Keratinocyte (primary cell): Measurements from ENCODE around the gene CTDSPL. TPM values are rescaled to one million over a fixed set of nuclear protein-coding genes. Genes with fewer than 3 reads are reported as not detected.
"Not testable (repeated sequence)": the region's sequence is repeated elsewhere in the genome, so short reads cannot be mapped to it uniquely, and the experiment has no call there.

Experiments used
- DNase-seq: peaks from one replicate; pipeline ENCODE4 v3.0.0-alpha.2; 2011; ENCODE audit warnings: low read depth, missing footprints, low spot score
- FAIRE-seq: peaks from 2 replicates; lab custom pipeline; 2011; peaks lifted over from hg19 to GRCh38; lab: Jason Lieb, UNC
- H2AFZ ChIP-seq: 2 replicates; pipeline ENCODE4 v1.6.0; 2012; ENCODE audit warnings: low read length, control low read depth, inconsistent platforms; ENCODE audit not compliant: control insufficient read depth
- H3K27ac ChIP-seq: 2 replicates; pipeline ENCODE4 v1.5.1; 2011; ENCODE audit warnings: low read length; ENCODE audit not compliant: control insufficient read depth, insufficient read depth
- H3K27me3 ChIP-seq: 3 replicates; pipeline ENCODE4 v1.6.0; 2011; ENCODE audit warnings: low read length; ENCODE audit not compliant: control insufficient read depth, insufficient read depth; ENCODE audit errors: extremely low read depth
- H3K36me3 ChIP-seq, 2 experiments: 2 replicates in 1 of 2; 3 replicates in 1 of 2; pipeline ENCODE4 v1.5.1; 2011; ENCODE audit warnings: low read length in 2 of 2, mild to moderate bottlenecking in 1 of 2; ENCODE audit not compliant: control insufficient read depth in 2 of 2, insufficient read depth in 2 of 2; ENCODE audit errors: extremely low read depth in 1 of 2
- H3K4me1 ChIP-seq: 3 replicates; pipeline ENCODE4 v1.5.1; 2011; ENCODE audit warnings: low read length; ENCODE audit not compliant: control insufficient read depth, insufficient read depth; ENCODE audit errors: extremely low read depth
- H3K4me2 ChIP-seq: 3 replicates; pipeline ENCODE4 v1.6.0; 2011; ENCODE audit warnings: low read depth, low read length; ENCODE audit not compliant: control insufficient read depth, insufficient read depth; ENCODE audit errors: extremely low read depth
- H3K4me3 ChIP-seq, 3 experiments: fragments of 200-600 bp in 1 of 3; sonication (generic) in 1 of 3; 2 replicates in 2 of 3; 3 replicates in 1 of 3; pipeline ENCODE4 v1.5.1; 2011 to 2016; ENCODE audit warnings: low read length in 3 of 3, mild to moderate bottlenecking in 3 of 3, control low read depth in 2 of 3, inconsistent platforms in 1 of 3, low read depth in 1 of 3, mixed read lengths in 1 of 3, mixed run types in 1 of 3, moderate library complexity in 1 of 3; ENCODE audit not compliant: control insufficient read depth in 2 of 3, insufficient read depth in 2 of 3; ENCODE audit errors: extremely low read depth in 1 of 3
- H3K79me2 ChIP-seq: 2 replicates; pipeline ENCODE4 v1.6.0; 2012; ENCODE audit warnings: low read length; ENCODE audit not compliant: control insufficient read depth, insufficient read depth
- H3K9ac ChIP-seq: 3 replicates; pipeline ENCODE4 v1.6.0; 2011; ENCODE audit warnings: low read length; ENCODE audit not compliant: control insufficient read depth, insufficient read depth; ENCODE audit errors: extremely low read depth
- H3K9me1 ChIP-seq: 3 replicates; pipeline ENCODE4 v1.6.0; 2011; ENCODE audit warnings: low read length; ENCODE audit not compliant: control insufficient read depth, insufficient read depth; ENCODE audit errors: extremely low read depth
- H3K9me3 ChIP-seq: 2 replicates; pipeline ENCODE4 v1.5.1; 2012; ENCODE audit warnings: low read depth, low read length; ENCODE audit not compliant: control insufficient read depth
- H4K20me1 ChIP-seq: 3 replicates; pipeline ENCODE4 v1.6.0; 2011; ENCODE audit warnings: low read length; ENCODE audit not compliant: control insufficient read depth, insufficient read depth; ENCODE audit errors: extremely low read depth
- EZH2 ChIP-seq: IDR thresholded peaks from one replicate; pipeline ENCODE4 v1.6.1; 2012; ENCODE audit warnings: inconsistent platforms, mild to moderate bottlenecking, low read length, moderate library complexity
- dilution Hi-C: fragments of 300-500 bp; cut with MboI; formaldehyde crosslinking; loops from one replicate; pipeline ENCODE4 v1.7.0; 2020; ENCODE audit warnings: low sequenced_read_pairs; ENCODE audit not compliant: extremely low pct_ligation_motif_present
- polyA plus RNA-seq, 5 experiments: library from polyadenylated mRNA; depleted of rRNA in 3 of 5; stranded (reverse) in 3 of 5; stranded (forward) in 1 of 5; unstranded in 1 of 5; fragments of >200 nt; gene quantifications; 1 replicate in 1 of 5; 2 replicates in 3 of 5; 3 replicates in 1 of 5; pipeline versions ENCODE4 v1.2.1 to v1.2.3, GENCODE V29; 2011 to 2012; ENCODE audit warnings: missing spikeins in 2 of 5, low read depth in 1 of 5, low replicate concordance in 1 of 5
- TF ChIP-seq, protein P1 (sequence below), 3 experiments: IDR thresholded peaks in 1 of 3; conservative IDR thresholded peaks in 1 of 3; optimal IDR thresholded peaks in 1 of 3; 2 replicates in 2 of 3; 3 replicates in 1 of 3; pipeline versions ENCODE3 to v1.5.1; 2011; ENCODE audit warnings: low read length in 3 of 3, mild to moderate bottlenecking in 3 of 3, moderate library complexity in 2 of 3, control low read depth in 1 of 3, inconsistent platforms in 1 of 3; ENCODE audit not compliant: insufficient read depth in 2 of 3; ENCODE audit errors: extremely low read depth in 1 of 3

CTDSPL gene
- polyA plus RNA-seq, 1 donor (not counting 4 experiments of a cell fraction or from before 2014, with no cell fraction given), result 83.2 TPM

DNA sequence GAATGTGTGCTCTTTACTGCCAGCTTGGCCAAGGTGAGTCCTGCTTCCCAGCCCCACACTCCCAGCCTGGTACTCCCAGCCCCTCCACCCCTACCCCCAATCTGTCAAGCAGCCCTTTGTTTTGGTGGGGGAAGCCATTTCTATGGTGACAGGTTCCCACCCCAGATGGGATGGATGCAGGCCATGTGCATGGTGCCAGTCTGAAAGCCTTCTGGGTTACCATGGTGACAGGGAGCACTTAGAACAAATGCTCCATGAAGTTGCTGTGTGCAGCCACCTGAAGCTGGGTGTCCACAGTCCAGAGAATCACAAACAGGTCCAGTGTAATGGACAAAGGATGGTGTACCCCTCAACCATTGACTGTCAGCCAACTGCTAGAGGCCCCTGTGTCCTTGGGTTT is 109.8 kb downstream of the CTDSPL start:
- no peak for DNase-seq
- peaks cover 32 to 47% of the 10 kb centered on the region in 2 experiments for H3K36me3 ChIP-seq
- no peaks in the 10 kb centered on the region for H3K9me1 ChIP-seq
- H3K9ac ChIP-seq, result no peak overlapping the region
- H2AFZ ChIP-seq, result no peak overlapping the region
- no peak for FAIRE-seq
- no peak overlapping the region for H3K4me2 ChIP-seq
- H3K79me2 ChIP-seq, result no peaks in the 10 kb centered on the region
- H3K4me1 ChIP-seq, result no peaks in the 10 kb centered on the region
- dilution Hi-C loops, result no loop called here
- no peaks in the 10 kb centered on the region for H3K27me3 ChIP-seq
- no peaks in the 10 kb centered on the region for H3K9me3 ChIP-seq
- TF ChIP-seq, protein P1, sequence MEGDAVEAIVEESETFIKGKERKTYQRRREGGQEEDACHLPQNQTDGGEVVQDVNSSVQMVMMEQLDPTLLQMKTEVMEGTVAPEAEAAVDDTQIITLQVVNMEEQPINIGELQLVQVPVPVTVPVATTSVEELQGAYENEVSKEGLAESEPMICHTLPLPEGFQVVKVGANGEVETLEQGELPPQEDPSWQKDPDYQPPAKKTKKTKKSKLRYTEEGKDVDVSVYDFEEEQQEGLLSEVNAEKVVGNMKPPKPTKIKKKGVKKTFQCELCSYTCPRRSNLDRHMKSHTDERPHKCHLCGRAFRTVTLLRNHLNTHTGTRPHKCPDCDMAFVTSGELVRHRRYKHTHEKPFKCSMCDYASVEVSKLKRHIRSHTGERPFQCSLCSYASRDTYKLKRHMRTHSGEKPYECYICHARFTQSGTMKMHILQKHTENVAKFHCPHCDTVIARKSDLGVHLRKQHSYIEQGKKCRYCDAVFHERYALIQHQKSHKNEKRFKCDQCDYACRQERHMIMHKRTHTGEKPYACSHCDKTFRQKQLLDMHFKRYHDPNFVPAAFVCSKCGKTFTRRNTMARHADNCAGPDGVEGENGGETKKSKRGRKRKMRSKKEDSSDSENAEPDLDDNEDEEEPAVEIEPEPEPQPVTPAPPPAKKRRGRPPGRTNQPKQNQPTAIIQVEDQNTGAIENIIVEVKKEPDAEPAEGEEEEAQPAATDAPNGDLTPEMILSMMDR (optimal IDR thresholded peaks at IDR 0.05 in 1 of 3, IDR thresholded peaks at IDR 0.05 in 1 of 3, conservative IDR thresholded peaks at IDR 0.05 in 1 of 3; ENCODE audit: extremely low read depth in 1 of 3, insufficient read depth in 2 of 3, low read length in 3 of 3), result no peak
- no peak for TF ChIP-seq EZH2
- no peak overlapping the region for H3K4me3 ChIP-seq
- H3K27ac ChIP-seq, result no peak overlapping the region
- no peaks in the 10 kb centered on the region for H4K20me1 ChIP-seq

DNA sequence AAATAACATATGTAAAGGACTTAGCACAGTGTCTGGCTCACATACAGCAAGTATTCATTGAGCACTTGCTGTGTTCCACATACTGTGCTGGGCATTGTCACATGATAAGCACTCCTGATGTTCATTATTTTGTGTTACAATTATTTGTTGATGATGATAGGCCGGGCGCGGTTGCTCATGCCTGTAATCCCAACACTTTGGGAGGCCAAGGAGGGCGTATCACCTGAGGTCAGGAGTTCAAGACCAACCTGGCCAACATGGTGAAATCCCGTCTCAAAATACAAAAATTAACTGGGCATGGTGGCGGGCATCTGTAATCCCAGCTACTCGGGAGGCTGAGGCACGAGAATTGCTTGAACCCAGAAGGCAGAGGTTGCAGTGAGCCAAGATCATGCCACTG is 110.4 kb downstream of the CTDSPL start:
- H4K20me1 ChIP-seq, H3K79me2 ChIP-seq, H3K4me3 ChIP-seq, H3K27ac ChIP-seq, H3K4me2 ChIP-seq, H2AFZ ChIP-seq, dilution Hi-C loops, H3K9me3 ChIP-seq, H3K9ac ChIP-seq, H3K27me3 ChIP-seq, H3K9me1 ChIP-seq, FAIRE-seq, H3K4me1 ChIP-seq, DNase-seq: not testable (repeated sequence)
- H3K36me3 ChIP-seq, result peaks cover 34 to 50% of the 10 kb centered on the region in 2 experiments
